NK-92 (cell line): Measurements from ENCODE around the gene PTGIS.
"Not testable (repeated sequence)": the region's sequence is repeated elsewhere in the genome, so short reads cannot be mapped to it uniquely, and the experiment has no call there.

Source experiments
- DNase-seq: peaks from one replicate; lab custom pipeline; 2025; ENCODE audit not compliant: unreplicated experiment; lab: John Stamatoyannopoulos, UW

The PTGIS gene

GRCh38 chr20:49579874-49580812 is 12.2 kb upstream of the PTGIS start:
- DNase-seq: no peak

DNA sequence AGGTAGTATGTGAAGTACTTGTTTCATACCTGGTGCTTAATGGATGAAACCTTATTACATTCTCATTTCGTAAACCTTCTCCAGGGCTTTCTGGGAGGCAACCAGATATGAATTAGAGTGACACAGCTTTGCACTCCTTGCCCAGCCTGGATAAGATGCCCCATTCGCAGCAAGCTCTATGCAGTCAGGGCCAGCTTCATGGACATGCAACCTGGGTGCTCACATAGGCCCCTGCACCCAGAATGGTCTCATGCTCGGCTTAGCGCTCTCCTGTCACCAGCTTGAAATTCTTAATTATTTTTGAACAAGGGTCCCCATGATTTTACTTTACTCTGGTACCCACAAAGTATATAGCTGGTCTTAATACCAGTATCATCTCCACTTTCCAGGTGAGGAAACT is 11.3 kb upstream of the PTGIS start:
- DNase-seq: no peak

- no peak for DNase-seq
Measured at GRCh38 chr20:49578436-49578835, 10.5 kb upstream of the PTGIS start.

GRCh38 chr20:49575551-49576060 is 7.7 kb upstream of the PTGIS start:
- no peak for DNase-seq

DNA sequence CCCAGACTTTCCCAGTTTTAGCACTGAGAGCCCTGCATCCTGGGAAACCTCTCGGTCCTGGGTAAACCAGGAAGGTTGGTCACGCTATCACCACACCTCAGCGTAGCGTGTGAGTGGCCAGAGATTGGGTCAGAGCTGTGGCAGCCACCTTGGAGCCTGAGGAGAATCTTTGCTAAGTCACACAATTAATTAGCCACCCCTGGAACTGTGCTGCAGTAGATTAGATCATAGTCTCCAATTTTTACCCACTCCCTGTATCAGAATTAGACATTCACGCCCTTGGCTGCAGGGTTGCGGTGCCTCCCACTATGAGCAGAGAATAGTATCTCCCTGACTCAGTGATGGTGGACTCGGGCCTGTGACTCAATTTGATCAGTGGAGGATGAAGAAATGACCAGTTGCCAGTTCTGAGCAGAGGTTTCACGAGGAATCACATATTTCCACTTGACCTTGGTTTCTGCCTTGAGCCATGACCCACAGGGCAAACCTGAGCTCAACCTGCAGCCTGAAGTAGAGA is 6.0 kb upstream of the PTGIS start:
- no peak for DNase-seq

DNA sequence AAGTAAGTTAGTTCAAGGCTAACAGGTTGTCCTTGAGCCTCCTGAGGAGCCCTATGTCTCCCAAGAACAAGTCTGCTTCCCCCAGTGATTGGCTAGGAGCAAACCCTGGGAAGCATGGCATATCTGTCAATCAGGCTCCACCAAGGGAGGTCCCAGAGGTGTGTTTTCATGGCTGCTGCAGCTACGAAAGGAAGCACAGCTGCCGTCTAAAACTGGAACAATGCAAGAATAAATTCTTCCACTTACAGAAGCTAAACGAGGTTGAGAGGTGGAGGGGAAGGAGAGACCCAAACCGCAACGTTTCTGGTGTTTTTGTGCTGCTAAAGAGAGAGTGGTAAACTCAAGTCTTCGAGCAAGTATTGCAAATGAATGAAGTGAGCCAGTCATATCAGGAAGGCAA is 4.9 kb upstream of the PTGIS start:
- no peak for DNase-seq

DNA sequence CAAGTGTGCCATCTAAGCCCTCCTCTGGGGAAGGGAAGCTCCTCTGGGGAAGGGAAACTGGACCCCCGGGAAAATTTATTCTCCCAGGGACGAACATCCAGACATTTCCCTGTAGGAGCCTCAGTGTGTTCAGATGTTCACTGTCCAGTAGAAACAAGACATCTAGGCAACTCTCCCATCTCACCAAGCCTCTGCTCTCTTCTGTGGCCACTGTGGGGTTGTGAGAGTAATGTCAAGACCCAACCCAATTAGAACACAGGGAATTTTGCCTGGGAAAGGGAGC is 3.6 kb upstream of the PTGIS start:
- no peak for DNase-seq

DNA sequence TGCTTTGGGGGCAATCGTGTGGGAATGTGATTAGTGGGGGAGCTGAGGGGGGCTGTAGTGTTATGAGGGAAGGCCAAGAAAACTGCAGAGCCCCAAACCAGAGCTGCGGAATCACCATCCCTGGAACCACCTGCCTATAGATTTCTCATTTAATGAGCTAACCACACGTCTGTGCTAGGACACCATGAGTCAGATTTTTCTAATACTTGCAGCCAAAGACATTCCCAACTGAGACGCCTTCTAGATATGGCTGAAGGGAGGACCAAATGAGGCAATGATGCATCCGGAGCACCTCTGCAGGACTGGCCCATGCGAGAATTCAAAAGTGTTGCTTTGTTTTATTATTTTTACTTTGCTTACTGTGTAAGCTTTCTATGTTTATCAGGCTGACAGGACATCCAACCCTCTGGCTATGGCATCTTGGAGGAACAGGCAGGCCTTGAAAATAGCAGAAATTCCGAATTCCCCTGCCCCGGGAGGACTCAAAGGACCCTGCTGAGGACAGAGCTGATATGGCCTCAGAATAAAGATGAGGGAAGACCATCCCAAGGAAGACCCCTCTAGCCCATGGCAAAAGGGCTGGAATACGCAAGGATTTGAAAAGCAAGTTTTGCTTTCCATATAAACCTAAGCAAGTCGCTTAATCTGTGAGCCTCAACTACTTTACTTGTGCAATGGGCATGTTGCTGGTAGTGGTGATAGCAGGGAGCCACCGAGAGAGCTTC is 3.1 kb upstream of the PTGIS start:
- no peak for DNase-seq

DNA sequence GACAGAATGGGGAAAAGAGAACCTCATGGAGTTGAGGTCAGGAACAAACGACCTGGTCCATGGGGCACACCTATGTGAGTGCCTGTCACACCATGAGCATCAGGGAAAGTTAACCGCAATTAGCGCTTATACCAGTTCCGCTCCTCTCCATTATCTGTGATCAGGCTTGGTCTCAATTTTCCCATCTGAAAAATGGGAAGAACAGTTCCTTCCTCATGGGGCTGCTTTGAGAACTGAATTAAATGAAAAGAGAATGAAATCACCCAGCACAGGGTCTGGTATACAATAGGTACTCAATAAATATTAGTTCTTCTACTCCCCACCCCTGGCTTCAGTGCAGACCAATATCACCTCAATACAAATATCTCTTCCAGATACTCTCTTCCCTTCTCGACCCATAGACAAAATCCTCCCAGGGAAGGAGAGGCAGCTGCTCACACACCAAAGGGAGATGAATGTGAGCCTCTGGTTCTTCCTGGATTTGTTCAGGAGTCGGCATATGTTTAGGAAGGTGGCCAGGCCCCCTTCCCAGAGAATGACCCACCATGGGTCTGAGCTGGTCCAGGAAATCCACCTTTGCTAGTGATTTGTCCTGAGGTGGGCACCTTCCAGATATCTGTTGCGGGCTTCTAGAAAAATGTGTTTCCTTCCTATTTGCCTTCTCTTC is 2.4 kb upstream of the PTGIS start:
- no peak for DNase-seq

DNA sequence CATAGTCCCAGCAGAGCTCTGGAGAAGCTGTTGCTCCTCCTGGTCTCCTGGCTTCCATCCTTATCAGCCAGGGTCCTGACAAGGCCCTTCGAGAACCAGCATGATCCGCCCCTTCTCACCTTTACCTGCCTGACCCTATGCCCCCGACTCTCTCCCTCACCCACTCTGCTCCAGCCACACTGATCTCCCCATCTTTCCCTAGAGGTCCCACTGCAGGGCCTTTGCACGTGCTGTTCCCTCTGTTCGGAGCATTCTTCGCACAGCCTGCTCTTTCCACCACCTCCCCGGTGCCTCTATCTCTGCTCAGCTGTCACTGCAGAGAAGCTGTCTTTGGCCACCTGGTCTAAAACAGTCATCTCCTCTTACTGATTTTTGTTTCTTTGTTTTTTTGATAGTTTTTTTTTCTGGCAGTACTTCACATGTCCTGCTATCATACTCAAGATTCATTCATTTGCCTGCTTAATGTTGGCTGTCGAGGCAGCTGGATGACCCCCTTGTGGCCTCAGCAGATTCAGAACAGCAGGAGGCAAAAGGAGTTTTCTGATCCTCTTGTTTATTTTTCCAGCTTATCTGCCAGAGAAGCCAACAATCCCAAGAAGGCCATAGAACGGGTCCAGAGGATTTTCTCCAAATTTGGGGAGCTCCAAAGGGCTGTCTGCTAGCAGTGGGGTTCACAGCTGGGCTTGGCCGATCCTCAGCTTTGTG is 1.6 kb upstream of the PTGIS start:
- DNase-seq: no peak

DNA sequence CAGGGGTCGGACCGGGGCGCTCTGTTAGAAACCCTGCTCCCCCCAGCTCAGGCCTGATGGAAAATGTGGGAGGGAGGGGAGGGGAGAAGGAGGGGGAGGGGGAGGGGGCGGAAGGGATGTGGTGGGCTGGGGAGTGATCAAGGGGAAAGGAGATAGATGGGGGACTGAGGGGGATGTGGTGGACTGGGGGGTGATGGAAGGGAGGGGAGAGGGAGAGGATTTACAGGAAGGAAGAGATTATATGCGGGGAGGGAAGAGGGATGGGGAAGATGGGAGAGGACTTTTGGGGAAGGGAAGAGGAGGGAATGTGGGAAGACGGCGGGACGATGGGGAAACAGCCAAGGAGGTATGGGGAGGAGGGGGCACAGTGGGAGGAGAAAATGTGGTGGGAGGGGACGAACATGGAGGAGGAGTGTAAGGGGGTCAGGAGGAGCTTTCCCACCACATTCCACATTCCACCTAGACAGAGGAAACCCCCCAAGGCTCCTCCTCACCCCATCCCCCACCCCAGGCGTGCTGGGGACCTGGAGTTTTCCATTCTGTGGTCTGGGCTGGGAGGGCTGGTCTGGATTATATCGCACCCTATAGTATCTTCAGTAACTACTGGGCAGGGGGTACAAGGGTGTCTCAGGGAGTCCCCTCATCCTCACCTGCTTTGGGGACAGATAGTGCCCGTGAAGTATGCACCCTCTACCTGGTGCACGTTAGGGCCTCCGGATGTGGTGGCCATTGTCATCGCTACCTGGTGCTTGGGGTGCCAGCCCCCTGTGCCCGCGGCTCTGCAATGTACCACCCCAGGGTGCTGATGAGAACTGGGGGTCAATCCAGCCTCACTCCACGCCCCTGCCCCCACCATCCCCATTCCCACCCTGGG is 578 bp upstream of the PTGIS start:
- no peak for DNase-seq

DNA sequence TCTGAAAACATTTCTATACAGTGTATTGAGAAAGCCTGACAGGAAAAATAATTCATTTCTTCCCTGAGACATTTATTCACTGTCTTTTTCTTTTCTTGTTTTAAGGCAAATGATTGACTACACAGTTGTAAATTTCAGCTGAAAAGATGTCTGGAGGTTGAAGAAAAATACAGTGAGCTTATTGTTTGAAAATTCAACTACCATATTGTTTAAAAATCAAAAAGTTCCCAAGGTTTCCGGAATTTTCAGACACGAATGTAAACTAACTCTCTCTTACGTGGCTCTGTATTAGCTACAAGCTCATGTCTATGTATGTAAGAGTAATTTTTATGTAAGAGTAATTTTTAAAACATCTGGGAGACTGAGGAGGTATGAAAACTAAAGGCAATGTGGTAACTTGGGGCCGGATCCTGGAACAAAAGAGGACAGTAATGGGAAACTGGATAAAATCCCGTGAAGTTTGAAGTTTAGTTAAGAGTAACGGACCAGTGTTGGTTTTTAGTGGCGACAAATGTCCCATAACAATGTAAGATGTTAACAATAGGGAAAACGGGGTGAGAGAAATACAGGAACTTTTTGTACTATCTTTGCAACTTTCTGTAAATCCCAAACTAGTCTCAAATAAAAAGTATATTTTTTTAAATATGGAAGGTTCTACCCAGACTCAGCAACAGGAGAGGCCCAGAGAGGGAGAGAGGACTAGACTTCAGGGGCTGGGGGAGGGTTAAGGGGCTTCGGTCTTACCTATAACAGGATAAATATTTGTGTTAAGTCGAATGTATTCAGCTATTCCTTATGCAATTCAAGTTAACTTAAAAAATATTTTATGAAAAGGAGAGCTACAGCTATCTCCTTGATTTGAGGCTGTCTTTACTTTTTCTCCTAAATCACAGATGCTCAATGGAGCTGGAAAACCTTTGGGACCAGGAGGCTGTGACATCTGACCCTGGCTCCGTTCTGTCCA is 1.3 kb downstream of the PTGIS start:
- DNase-seq: no peak

- DNase-seq: not testable (repeated sequence)
Measured at GRCh38 chr20:49564991-49565390, 2.9 kb downstream of the PTGIS start.

- no peak for DNase-seq
Measured at GRCh38 chr20:49563015-49563980, 4.6 kb downstream of the PTGIS start.

GRCh38 chr20:49562311-49563014 is 5.5 kb downstream of the PTGIS start:
- no peak for DNase-seq

- no peak for DNase-seq
Measured at GRCh38 chr20:49561806-49562205, 6.1 kb downstream of the PTGIS start.

DNA sequence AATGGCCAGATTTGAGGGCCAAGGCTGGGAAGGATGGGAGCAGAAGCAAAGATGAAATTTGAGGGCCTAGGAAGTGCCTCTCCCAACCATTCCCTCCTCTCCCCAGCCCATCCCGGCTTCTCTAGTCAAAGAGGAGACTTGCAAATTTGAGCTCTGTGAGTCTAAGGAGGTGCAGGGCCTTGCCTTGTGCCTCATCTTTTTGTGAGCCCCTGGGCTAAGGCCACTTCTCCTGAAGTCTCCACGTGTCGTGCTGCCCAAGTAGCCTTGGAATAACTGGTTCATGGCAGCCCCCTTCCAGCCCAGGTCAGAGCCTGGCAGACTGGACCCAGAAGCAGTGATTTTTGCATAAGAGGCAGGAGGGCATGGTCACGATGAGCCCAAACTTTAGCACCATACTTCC is 6.7 kb downstream of the PTGIS start:
- no peak for DNase-seq
